Endothelial cell of umbilical vein (primary cell): Measurements from ENCODE around the gene UBE2L6. TPM values are rescaled to one million over a fixed set of nuclear protein-coding genes. Genes with fewer than 3 reads are reported as not detected.

Source experiments
- Bru-seq: library from RNA; stranded (reverse); fragments of 400-500 nt; gene quantifications from one replicate; lab custom pipeline; 2021; lab: Mats Ljungman, UMichigan
- BruChase-seq, 2 experiments: library from RNA; stranded (reverse); fragments of 400-500 nt; gene quantifications; one replicate each; lab custom pipeline; 2021; lab: Mats Ljungman, UMichigan
- BruUV-seq: library from RNA; stranded (reverse); fragments of 400-500 nt; replicated peaks from 2 replicates; lab custom pipeline; 2021; lab: Mats Ljungman, UMichigan
- CTCF ChIA-PET: fragments of 300-600, 350-600 bp; sonication (Branson Sonifier 250); formaldehyde crosslinking; loops from one replicate; lab custom pipeline; 2021; ENCODE audit warnings: antibody characterized with exemption, inconsistent platforms; lab: Charles Lee
- POLR2A ChIA-PET: fragments of 300-600, 350-600 bp; sonication (Branson Sonifier 250); formaldehyde crosslinking; loops from one replicate; lab custom pipeline; 2021; ENCODE audit warnings: antibody characterized with exemption, inconsistent platforms; lab: Charles Lee
- DNase-seq: peaks from one replicate; pipeline ENCODE4 v3.0.0-alpha.2; 2011; ENCODE audit warnings: low read depth, low spot score
- FAIRE-seq: peaks from 2 replicates; lab custom pipeline; 2011; peaks lifted over from hg19 to GRCh38; lab: Jason Lieb, UNC
- H2AFZ ChIP-seq: 2 replicates; pipeline ENCODE4 v1.6.0; 2012; ENCODE audit warnings: low read depth, low read length, control low read depth, inconsistent platforms
- H3K27ac ChIP-seq: 2 replicates; pipeline ENCODE4 v1.5.1; 2011; ENCODE audit warnings: low read depth, mild to moderate bottlenecking, control low read depth, low read length, moderate library complexity; ENCODE audit not compliant: insufficient read depth
- H3K27me3 ChIP-seq, 2 experiments: 2 replicates each; pipeline versions ENCODE4 v1.6.0 to v1.6.1; 2011; ENCODE audit warnings: low read length in 2 of 2, mixed read lengths in 1 of 2; ENCODE audit not compliant: control insufficient read depth in 2 of 2, insufficient read depth in 2 of 2
- H3K36me3 ChIP-seq, 2 experiments: 2 replicates in 1 of 2; 3 replicates in 1 of 2; pipeline ENCODE4 v1.5.1; 2011; ENCODE audit warnings: low read length in 2 of 2, mild to moderate bottlenecking in 1 of 2, moderate library complexity in 1 of 2; ENCODE audit not compliant: control insufficient read depth in 2 of 2, insufficient read depth in 2 of 2; ENCODE audit errors: extremely low read depth in 1 of 2
- H3K4me1 ChIP-seq: 3 replicates; pipeline ENCODE4 v1.5.1; 2011; ENCODE audit warnings: mild to moderate bottlenecking, low read length; ENCODE audit not compliant: control insufficient read depth, insufficient read depth; ENCODE audit errors: extremely low read depth
- H3K4me2 ChIP-seq: 2 replicates; pipeline ENCODE4 v1.6.1; 2011; ENCODE audit warnings: low read length, control low read depth, mixed read lengths; ENCODE audit not compliant: insufficient read depth
- H3K4me3 ChIP-seq, 3 experiments: fragments of 200-600 bp in 1 of 3; sonication (generic), shearing (Covaris generic) in 1 of 3; replicated peaks in 1 of 3; 2 replicates each; pipeline ENCODE4 v1.5.1; 2011 to 2016; ENCODE audit warnings: control low read depth in 3 of 3, low read length in 3 of 3, mild to moderate bottlenecking in 2 of 3, inconsistent platforms in 1 of 3, low read depth in 1 of 3, moderate library complexity in 1 of 3; ENCODE audit not compliant: insufficient read depth in 1 of 3
- H3K79me2 ChIP-seq: 2 replicates; pipeline ENCODE4 v1.6.0; 2012; ENCODE audit warnings: low read length, inconsistent platforms; ENCODE audit not compliant: control insufficient read depth, insufficient read depth
- H3K9ac ChIP-seq: replicated peaks from 2 replicates; pipeline ENCODE3; 2011; ENCODE audit warnings: low read length, control low read depth; ENCODE audit not compliant: insufficient read depth; ENCODE audit errors: extremely low read depth
- H3K9me1 ChIP-seq: replicated peaks from 3 replicates; pipeline ENCODE4 v1.6.0; 2011; ENCODE audit warnings: mild to moderate bottlenecking, low read length; ENCODE audit not compliant: control insufficient read depth, insufficient read depth; ENCODE audit errors: extremely low read depth
- H3K9me3 ChIP-seq: replicated peaks from 2 replicates; pipeline ENCODE4 v1.5.1; 2012; ENCODE audit warnings: low read length, inconsistent platforms; ENCODE audit not compliant: control insufficient read depth, insufficient read depth
- H4K20me1 ChIP-seq: replicated peaks from 2 replicates; pipeline ENCODE3; 2011; ENCODE audit warnings: mild to moderate bottlenecking, low read length; ENCODE audit not compliant: control insufficient read depth, insufficient read depth; ENCODE audit errors: extremely low read depth
- FOS ChIP-seq: IDR thresholded peaks from 2 replicates; pipeline ENCODE4 v1.6.1; 2011; ENCODE audit warnings: mild to moderate bottlenecking, low read length, moderate library complexity, borderline replicate concordance; ENCODE audit not compliant: insufficient read depth
- dilution Hi-C: fragments of 300-500 bp; cut with MboI; formaldehyde crosslinking; loops from one replicate; pipeline ENCODE4 v1.15.0; 2019; ENCODE audit warnings: low sequenced_read_pairs; ENCODE audit not compliant: extremely low pct_ligation_motif_present
- intact Hi-C: fragments of 100-400 bp; cut with micrococcal nuclease; formaldehyde crosslinking; loops from one replicate; pipeline ENCODE4 v1.10.0; 2022
- long read RNA-seq: library from polyadenylated mRNA; stranded (forward); transcript quantifications from one replicate; pipeline ENCODE4 v2.0.0, GENCODE V29; 2021
- polyA minus RNA-seq, 3 experiments: library from RNA; depleted of rRNA, polyadenylated mRNA; stranded (reverse); fragments of >200 nt; gene quantifications; 1 replicate in 1 of 3; 2 replicates in 2 of 3; pipeline ENCODE4 v1.2.3, GENCODE V29; 2011
- polyA plus RNA-seq, 4 experiments: library from polyadenylated mRNA; depleted of rRNA in 3 of 4; stranded (reverse) in 3 of 4; unstranded in 1 of 4; fragments of >200 nt; gene quantifications; 2 replicates each; pipeline versions ENCODE4 v1.2.1 to v1.2.3, GENCODE V29; 2011 to 2012; ENCODE audit warnings: missing spikeins in 1 of 4
- total RNA-seq: library from RNA; stranded (reverse); gene quantifications from 2 replicates; pipeline ENCODE4 v1.2.3, GENCODE V29; 2021
- TF ChIP-seq, protein P1 (sequence below): IDR thresholded peaks from 2 replicates; pipeline ENCODE4 v1.6.1; 2011; ENCODE audit not compliant: insufficient read depth, insufficient read length
- TF ChIP-seq, protein P2 (sequence below), 2 donors: IDR thresholded peaks; 1 replicate in 1 of 2; 2 replicates in 1 of 2; pipeline ENCODE4 v1.5.1; 2011; ENCODE audit warnings: low read length in 2 of 2, mild to moderate bottlenecking in 2 of 2, moderate library complexity in 2 of 2, control low read depth in 1 of 2, inconsistent platforms in 1 of 2, low read depth in 1 of 2; ENCODE audit not compliant: insufficient read depth in 1 of 2; ENCODE audit errors: extremely low read depth in 1 of 2

The UBE2L6 gene
- 10.8 and 22.3 TPM in 2 replicates for total RNA-seq
- 25.2 and 31.2 TPM in 2 replicates for polyA plus RNA-seq
- 17.1 and 20.6 TPM in 2 replicates for polyA plus RNA-seq (2011; cell fraction: cytosol; rRNA removed)
- 4.0 and 8.8 TPM in 2 replicates for polyA plus RNA-seq (2011; cell fraction: nucleus; rRNA removed)
- polyA plus RNA-seq (2012), result 26.0 and 52.7 TPM in 2 replicates
- polyA minus RNA-seq, result 20.8 and 22.1 TPM in 2 replicates
- not detected for polyA minus RNA-seq (2011; cell fraction: cytosol; rRNA and poly(A)+ RNA removed)
- 1.6 and 2.8 TPM in 2 replicates for polyA minus RNA-seq (2011; cell fraction: nucleus; rRNA and poly(A)+ RNA removed)
- percentile 43 among the genes with signal in this experiment for Bru-seq, nascent RNA
- percentile 39 among the genes with signal in this experiment for BruChase-seq, experiment 1, labeled RNA remaining after a 6-hour chase
- BruChase-seq, experiment 2, labeled RNA remaining after a 2-hour chase, result percentile 30 among the genes with signal in this experiment
- long read RNA-seq, transcript UBE2L6-201 (4 exons, 1,354 nt), result major isoform, 35 of 42 reads
- long read RNA-seq, partial matches to known transcripts, result 2 of 42 reads
- long read RNA-seq, other reads (novel, unspliced or antisense), result 2 of 42 reads

DNA sequence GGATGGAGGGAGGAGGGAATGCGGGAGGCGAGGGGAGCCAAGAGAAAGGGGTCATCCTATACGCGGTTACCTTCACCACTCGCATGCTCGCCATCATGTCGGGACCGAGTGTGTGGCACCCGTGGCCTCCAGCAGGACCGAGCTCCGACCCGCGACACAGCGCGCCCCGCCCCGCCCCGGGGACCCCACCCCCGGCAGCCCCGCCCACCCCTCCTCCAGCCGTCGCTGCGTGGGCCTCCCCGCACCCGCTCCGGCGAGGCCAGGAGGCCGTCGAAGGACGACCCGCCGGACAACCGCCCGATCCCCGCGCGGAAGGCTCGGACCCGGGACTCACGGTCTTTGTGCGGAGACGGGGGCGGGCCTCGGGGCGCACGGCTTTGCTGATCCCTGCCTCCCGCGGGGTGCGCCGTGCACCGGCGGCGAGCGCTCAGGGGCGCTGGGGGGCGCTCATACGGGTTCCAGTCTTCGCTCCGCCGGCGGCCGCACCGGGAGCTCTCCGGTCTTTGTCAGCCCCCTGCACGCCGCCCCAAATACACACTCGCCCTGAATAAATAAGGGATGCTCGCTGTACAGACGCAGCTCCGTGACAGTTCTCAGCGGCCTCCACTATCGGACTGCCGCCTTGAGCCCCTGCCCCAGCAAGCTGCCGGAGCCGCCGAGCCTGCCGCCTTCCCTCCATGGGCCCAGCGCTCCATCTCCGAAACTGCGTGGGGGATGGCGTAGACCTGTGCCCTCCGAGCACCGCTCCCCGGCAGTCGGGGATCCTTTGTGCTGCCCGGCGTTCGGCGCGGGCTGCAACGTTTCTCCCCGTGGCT is at the start of gene UBE2L6:
UBE2L6 (minus strand) TSS at position 158 of the 815 bp plus-strand sequence; CDS start at position 97, 61 bp downstream.
- FAIRE-seq, result peak; percentile 50
- dilution Hi-C loops (no loop called here), intact Hi-C loops (loop anchor here (1.0 kb wide), 2 partner anchors 74 to 145 kb away; partner anchors contain the start of genes MED19 and TMX2)
- no peak for DNase-seq
- Histone ChIP-seq H3K36me3 (no peaks in the 10 kb centered on the region), H3K9ac (peak within 1 kb of the TSS; percentile 49), H3K9me3 (no peaks in the 10 kb centered on the region), H3K4me3 (peak within 1 kb of the TSS; percentile 56 to 86 (median 76)), H3K4me1 (peaks cover 10% of the 10 kb centered on the region), H3K27me3 (no peaks in the 10 kb centered on the region), H3K27ac (no peak within 1 kb of the TSS), H3K79me2 (no peaks in the 10 kb centered on the region), H3K4me2 (peak within 1 kb of the TSS; percentile 96), H3K9me1 (no peaks in the 10 kb centered on the region), H4K20me1 (no peaks in the 10 kb centered on the region), H2AFZ (peak within 1 kb of the TSS; percentile 100)
- ChIA-PET POLR2A (interaction anchor here (1.4 kb wide), 1 partner anchor 73 kb away, joined by 4 read pairs; no protein-coding TSS in a partner anchor), CTCF (interaction anchor here (0.6 to 6.0 kb wide), 34 partner anchors 8 to 1568 kb away, joined by 3 to 154 read pairs (median 4); no protein-coding TSS in a partner anchor)
- TF ChIP-seq, protein P1, sequence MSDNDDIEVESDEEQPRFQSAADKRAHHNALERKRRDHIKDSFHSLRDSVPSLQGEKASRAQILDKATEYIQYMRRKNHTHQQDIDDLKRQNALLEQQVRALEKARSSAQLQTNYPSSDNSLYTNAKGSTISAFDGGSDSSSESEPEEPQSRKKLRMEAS, result peak; percentile 16
- TF ChIP-seq, protein P2, sequence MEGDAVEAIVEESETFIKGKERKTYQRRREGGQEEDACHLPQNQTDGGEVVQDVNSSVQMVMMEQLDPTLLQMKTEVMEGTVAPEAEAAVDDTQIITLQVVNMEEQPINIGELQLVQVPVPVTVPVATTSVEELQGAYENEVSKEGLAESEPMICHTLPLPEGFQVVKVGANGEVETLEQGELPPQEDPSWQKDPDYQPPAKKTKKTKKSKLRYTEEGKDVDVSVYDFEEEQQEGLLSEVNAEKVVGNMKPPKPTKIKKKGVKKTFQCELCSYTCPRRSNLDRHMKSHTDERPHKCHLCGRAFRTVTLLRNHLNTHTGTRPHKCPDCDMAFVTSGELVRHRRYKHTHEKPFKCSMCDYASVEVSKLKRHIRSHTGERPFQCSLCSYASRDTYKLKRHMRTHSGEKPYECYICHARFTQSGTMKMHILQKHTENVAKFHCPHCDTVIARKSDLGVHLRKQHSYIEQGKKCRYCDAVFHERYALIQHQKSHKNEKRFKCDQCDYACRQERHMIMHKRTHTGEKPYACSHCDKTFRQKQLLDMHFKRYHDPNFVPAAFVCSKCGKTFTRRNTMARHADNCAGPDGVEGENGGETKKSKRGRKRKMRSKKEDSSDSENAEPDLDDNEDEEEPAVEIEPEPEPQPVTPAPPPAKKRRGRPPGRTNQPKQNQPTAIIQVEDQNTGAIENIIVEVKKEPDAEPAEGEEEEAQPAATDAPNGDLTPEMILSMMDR (IDR thresholded peaks at IDR 0.05; ENCODE audit: extremely low read depth in 1 of 2, insufficient read depth in 1 of 2, low read depth in 1 of 2, low read length in 2 of 2), result peak; percentile 33 to 93
- TF ChIP-seq FOS, result no peak
- no TSS peak for BruUV-seq
